Parathyroid adenoma (tissue), 2 donors: ENCODE measurements around the gene ATOH8.
A peak's percentile ranks its signal among the peaks of the same experiment; 100 is the strongest.

ENCODE experiments used
- H2AFZ ChIP-seq: fragments of 300-600 bp; sonication (generic); one replicate; pipeline ENCODE4 v1.7.0; 2017; ENCODE audit warnings: antibody characterized with exemption, mild to moderate bottlenecking
- H3K27ac ChIP-seq: fragments of 300-600 bp; sonication (generic); one replicate; pipeline ENCODE4 v1.7.0; 2017
- H3K27me3 ChIP-seq: fragments of 300-600 bp; sonication (generic); one replicate; pipeline ENCODE4 v1.7.0; 2017; ENCODE audit warnings: low read length; ENCODE audit not compliant: control insufficient read depth, insufficient read depth
- H3K36me3 ChIP-seq: fragments of 300-600 bp; sonication (generic); one replicate; pipeline ENCODE4 v1.7.0; 2017; ENCODE audit warnings: low read length; ENCODE audit not compliant: control insufficient read depth, insufficient read depth
- H3K4me1 ChIP-seq: fragments of 300-600 bp; sonication (generic); one replicate; pipeline ENCODE4 v1.7.0; 2017; ENCODE audit warnings: control low read depth
- H3K4me2 ChIP-seq: fragments of 300-600 bp; sonication (generic); one replicate; pipeline ENCODE4 v1.7.0; 2017; ENCODE audit warnings: low read length
- H3K4me3 ChIP-seq: fragments of 300-600 bp; sonication (generic); one replicate; pipeline ENCODE4 v1.7.0; 2017; ENCODE audit warnings: low read depth, low read length
- H3K79me2 ChIP-seq: fragments of 300-600 bp; sonication (generic); one replicate; pipeline ENCODE4 v1.7.0; 2017; ENCODE audit warnings: control low read depth
- H3K9ac ChIP-seq: fragments of 300-600 bp; sonication (generic); one replicate; pipeline ENCODE4 v1.7.0; 2017; ENCODE audit warnings: mild to moderate bottlenecking
- H3K9me3 ChIP-seq: fragments of 300-600 bp; sonication (generic); one replicate; pipeline ENCODE4 v1.7.0; 2017; ENCODE audit warnings: low read length; ENCODE audit not compliant: control insufficient read depth
- TF ChIP-seq, protein P1 (sequence below): fragments of 300-600 bp; sonication (generic); IDR thresholded peaks from one replicate; pipeline ENCODE4 v1.7.0; 2017; ENCODE audit warnings: antibody characterized with exemption, mild to moderate bottlenecking
- donor health status: primary hyperparathyroidism.

Gene ATOH8

DNA sequence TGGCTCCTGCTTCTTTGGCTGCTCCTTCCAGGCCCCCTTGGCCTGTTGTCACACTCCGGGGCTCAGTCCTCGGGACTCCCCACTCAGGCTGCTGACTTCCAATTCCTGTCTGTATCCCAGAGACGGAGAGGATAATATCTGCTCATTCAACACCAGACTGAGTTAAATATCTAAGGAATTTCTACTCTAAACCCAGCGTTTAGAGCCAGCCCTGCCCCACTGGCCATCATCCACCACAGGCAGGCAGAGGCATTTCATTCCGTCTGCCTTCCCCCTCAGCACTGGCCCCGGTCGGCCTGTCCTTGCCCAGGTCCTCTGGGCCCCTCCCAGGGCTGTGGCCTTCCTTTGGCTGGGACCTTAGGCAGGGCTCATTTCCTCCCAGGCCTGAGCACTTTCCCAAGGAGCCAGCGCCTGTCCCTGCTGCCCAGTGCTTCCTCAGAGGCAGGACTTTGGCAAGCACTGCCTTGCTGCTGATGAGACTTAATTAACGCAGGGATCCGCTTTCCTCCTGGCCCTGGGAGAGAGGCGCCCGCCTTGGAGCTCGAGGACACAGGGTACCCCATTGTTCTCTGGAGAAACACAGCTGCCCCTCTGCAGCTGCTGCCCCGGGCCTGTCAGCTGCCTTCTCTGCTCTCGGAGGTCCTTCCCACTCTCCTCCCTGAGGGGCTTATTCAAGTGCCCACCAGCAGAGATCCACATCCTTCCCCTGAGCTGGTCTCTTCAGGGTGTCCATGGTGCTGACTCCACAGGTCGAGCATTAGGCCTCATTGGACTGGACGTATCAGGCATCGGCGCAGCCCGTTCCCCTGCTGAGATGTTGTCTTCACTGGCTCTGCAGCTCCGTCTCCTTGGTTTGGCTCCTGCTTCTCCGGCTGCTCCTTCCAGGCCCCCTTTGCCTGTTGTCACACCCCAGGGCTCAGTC lies 42.8 kb downstream of the ATOH8 start:
- no peak overlapping the region for H2AFZ ChIP-seq
- no peak overlapping the region for H3K9ac ChIP-seq
- TF ChIP-seq, protein P1, sequence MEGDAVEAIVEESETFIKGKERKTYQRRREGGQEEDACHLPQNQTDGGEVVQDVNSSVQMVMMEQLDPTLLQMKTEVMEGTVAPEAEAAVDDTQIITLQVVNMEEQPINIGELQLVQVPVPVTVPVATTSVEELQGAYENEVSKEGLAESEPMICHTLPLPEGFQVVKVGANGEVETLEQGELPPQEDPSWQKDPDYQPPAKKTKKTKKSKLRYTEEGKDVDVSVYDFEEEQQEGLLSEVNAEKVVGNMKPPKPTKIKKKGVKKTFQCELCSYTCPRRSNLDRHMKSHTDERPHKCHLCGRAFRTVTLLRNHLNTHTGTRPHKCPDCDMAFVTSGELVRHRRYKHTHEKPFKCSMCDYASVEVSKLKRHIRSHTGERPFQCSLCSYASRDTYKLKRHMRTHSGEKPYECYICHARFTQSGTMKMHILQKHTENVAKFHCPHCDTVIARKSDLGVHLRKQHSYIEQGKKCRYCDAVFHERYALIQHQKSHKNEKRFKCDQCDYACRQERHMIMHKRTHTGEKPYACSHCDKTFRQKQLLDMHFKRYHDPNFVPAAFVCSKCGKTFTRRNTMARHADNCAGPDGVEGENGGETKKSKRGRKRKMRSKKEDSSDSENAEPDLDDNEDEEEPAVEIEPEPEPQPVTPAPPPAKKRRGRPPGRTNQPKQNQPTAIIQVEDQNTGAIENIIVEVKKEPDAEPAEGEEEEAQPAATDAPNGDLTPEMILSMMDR: no peak
- no peak overlapping the region for H3K4me3 ChIP-seq
- no peaks in the 10 kb centered on the region for H3K9me3 ChIP-seq
- H3K36me3 ChIP-seq: no peaks in the 10 kb centered on the region
- H3K79me2 ChIP-seq: no peaks in the 10 kb centered on the region
- H3K4me2 ChIP-seq: no peak overlapping the region
- no peaks in the 10 kb centered on the region for H3K4me1 ChIP-seq
- no peak overlapping the region for H3K27ac ChIP-seq
- H3K27me3 ChIP-seq: no peaks in the 10 kb centered on the region

DNA sequence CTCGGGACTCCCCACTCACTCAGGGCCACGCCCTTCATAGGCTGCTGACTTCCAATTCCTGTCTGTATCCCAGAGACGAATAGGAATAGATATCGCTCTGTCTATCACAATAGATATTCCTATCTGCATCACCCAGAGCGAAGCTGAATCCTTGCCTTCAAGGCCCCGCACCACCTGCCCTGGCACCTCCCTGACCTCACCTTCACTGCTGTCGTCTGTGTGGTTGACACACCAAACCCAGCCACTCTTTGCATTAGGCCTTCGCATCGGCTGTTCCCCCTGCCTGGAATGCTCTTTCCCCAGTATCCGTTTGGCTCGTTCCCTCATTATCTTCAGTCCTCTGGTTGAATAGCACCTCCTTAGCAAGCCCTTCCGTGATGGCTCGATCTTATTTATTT lies 43.5 kb downstream of the ATOH8 start:
- Histone ChIP-seq H3K9ac (no peak overlapping the region), H3K9me3 (no peaks in the 10 kb centered on the region), H3K4me3 (no peak overlapping the region), H3K79me2 (no peaks in the 10 kb centered on the region), H3K27me3 (no peaks in the 10 kb centered on the region), H3K36me3 (no peaks in the 10 kb centered on the region), H2AFZ (no peak overlapping the region), H3K4me2 (no peak overlapping the region), H3K27ac (no peak overlapping the region), H3K4me1 (no peaks in the 10 kb centered on the region)
- TF ChIP-seq, protein P1: no peak

DNA sequence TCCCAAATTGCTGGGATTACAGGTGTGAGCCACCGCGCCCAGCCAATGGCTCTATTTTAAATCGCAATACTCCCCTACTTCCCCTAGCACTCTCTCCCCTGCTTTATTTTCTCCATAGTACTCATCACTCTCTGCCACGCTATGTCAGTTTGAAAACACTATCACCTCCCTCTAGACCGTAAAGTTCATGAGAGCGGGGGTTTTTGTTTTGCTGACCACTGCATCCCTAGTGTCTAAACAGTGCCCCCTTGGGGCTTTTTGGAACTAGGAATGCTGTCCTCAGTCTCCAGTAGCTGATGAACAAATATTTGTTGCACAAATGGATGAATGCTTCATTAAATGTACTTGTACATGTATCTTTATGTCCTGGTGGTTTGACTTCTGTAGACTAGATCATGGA lies 44.1 kb downstream of the ATOH8 start:
- Histone ChIP-seq H3K79me2 (no peaks in the 10 kb centered on the region), H3K4me3 (no peak overlapping the region), H3K9me3 (no peaks in the 10 kb centered on the region), H3K4me2 (no peak overlapping the region), H3K27ac (no peak overlapping the region), H2AFZ (no peak overlapping the region), H3K4me1 (no peaks in the 10 kb centered on the region), H3K9ac (no peak overlapping the region), H3K36me3 (no peaks in the 10 kb centered on the region), H3K27me3 (no peaks in the 10 kb centered on the region)
- TF ChIP-seq, protein P1: peak; percentile 47

DNA sequence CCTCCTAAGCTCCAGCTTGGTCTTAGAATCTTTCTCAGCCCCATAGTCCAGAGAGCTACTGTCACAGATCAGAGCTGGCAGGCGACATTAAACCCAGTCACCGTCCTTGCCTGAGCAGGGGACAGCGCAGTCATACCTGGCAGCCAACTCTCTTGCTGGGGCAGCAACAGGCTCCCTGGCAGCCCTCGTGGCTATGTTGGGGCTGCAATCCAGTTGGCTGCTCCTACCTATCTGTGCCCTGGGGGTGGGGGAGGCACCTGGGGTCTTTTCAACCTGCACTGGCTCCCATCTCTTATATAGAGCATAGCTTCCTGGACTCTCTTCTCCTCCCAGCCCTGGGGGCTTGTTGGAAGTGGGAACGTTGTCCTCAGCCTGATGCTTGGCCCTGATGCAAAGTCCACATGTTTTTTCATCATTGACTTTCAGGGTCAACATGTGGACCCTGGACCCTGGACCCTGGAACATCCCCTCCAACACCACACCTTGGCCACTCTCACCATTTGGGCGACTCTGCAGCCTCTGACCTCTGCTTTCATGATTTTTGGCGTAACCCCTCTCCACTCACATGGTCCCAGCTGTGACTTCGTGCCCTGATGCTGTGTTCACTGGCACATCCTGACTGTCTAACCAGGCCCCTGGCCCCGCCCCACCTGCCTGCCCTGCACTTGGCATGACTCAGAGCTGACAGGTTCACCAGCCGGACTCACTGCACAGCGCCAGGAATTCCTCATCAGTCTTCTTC lies 45.6 kb downstream of the ATOH8 start:
- H3K9me3 ChIP-seq: no peaks in the 10 kb centered on the region
- H3K9ac ChIP-seq: no peak overlapping the region
- no peak overlapping the region for H3K4me3 ChIP-seq
- no peaks in the 10 kb centered on the region for H3K4me1 ChIP-seq
- no peaks in the 10 kb centered on the region for H3K36me3 ChIP-seq
- no peak overlapping the region for H3K4me2 ChIP-seq
- H3K27me3 ChIP-seq: no peaks in the 10 kb centered on the region
- TF ChIP-seq, protein P1: no peak
- no peak overlapping the region for H3K27ac ChIP-seq
- no peak overlapping the region for H2AFZ ChIP-seq
- H3K79me2 ChIP-seq: no peaks in the 10 kb centered on the region
